ENCODE data around the gene SSR2. TPM values are rescaled to one million over a fixed set of nuclear protein-coding genes. Genes with fewer than 3 reads are reported as not detected.

The SSR2 gene
- total and polyA plus RNA-seq, 7 experiments from 2014 or later: 207 to 393 (median 268) TPM

DNA sequence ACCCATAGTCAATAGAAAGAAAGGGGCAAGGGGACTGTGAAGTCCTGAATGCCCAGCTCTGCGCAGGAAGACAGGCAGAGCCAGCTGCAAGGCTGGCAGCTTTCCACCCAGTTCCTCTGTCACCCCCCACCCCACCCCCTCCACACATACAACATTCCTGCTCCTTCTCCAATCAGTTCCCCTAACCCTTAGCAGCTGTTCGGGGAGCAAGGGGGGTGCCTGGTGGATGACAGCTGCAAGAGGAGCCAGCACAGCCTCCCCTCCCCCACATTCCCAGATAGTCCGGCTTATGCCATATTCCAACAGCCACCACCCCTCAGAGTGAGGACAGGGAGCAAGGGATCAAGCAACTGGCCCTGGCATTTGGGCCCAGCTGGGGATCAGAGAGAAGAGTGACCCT lies 52.1 kb downstream of the SSR2 start:
- DNase-seq (no peak), ATAC-seq (no peak)
- H3K27ac Mint-ChIP-seq: peak overlapping the region; percentile 90 to 96 (median 95)
- H3K4me3 Mint-ChIP-seq: peak overlapping the region; percentile 64 to 95 (median 83)
- H3K4me1 Mint-ChIP-seq: peaks cover 73 to 83% (median 79%) of the 10 kb centered on the region in 7 donors
- Histone ChIP-seq H3K27ac (ENCODE audit: low read depth, low read length) (peak overlapping the region; percentile 66), H3K27me3 (ENCODE audit: control insufficient read depth in 2 of 2, insufficient read depth in 2 of 2, low read length in 2 of 2) (no peaks in the 10 kb centered on the region), H3K4me1 (ENCODE audit: control insufficient read depth in 2 of 2, insufficient read depth in 2 of 2, low read length in 2 of 2) (peaks cover 62 to 73% of the 10 kb centered on the region in 2 donors), H3K9me3 (ENCODE audit: control insufficient read depth in 2 of 3, low read length in 3 of 3) (no peaks in the 10 kb centered on the region), H3K4me3 (ENCODE audit: low read length) (peak overlapping the region; percentile 24), H3K36me3 (ENCODE audit: control insufficient read depth in 2 of 3, insufficient read depth in 3 of 3, low read length in 3 of 3) (peaks cover 9 to 61% (median 23%) of the 10 kb centered on the region in 3 experiments)
- CTCF ChIA-PET: interaction anchor here (0.6 to 5.7 kb wide), 5 partner anchors 10 to 62 kb away, joined by 3 to 39 read pairs (median 3); partner anchors contain the start of gene ARHGEF2
- H3K36me3 Mint-ChIP-seq: peaks cover 0 to 44% (median 24%) of the 10 kb centered on the region in 5 donors
- POLR2A ChIA-PET: interaction anchor here (1.5 to 9.5 kb wide), 4 partner anchors 11 to 35 kb away, joined by 5 to 144 read pairs (median 6); partner anchors contain the start of genes ARHGEF2 and KHDC4
- peaks cover 0 to 1% (median 0%) of the 10 kb centered on the region in 11 donors for H3K9me3 Mint-ChIP-seq
- no peaks in the 10 kb centered on the region for H3K27me3 Mint-ChIP-seq
- intact Hi-C loops (cut with micrococcal nuclease): loop anchor here in 1 of 2 donors (1.0 kb wide), 1 partner anchor 11 kb away; no protein-coding TSS in a partner anchor

DNA sequence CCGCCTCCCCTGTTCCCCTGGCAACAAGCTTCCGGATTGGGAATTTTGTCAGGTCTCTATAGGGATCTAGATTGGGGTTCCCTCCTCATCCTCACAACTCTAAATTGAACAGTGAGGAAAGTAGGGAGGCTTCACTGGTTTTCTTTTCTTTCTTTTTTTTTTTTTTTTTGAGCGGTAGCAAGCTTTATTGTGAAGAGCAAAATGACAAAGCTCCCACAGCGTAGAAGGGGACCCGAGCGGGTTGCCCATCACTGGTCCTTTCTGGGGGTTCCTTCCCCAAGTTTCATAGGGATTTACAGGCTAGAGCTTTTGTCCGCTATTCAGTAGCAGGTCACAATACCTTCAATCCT lies 52.7 kb downstream of the SSR2 start:
- H3K4me1 Mint-ChIP-seq: peaks cover 66 to 77% (median 73%) of the 10 kb centered on the region in 7 donors
- Histone ChIP-seq H3K27me3 (ENCODE audit: control insufficient read depth in 2 of 2, insufficient read depth in 2 of 2, low read length in 2 of 2) (no peaks in the 10 kb centered on the region), H3K9me3 (ENCODE audit: control insufficient read depth in 2 of 3, low read length in 3 of 3) (no peaks in the 10 kb centered on the region), H3K36me3 (ENCODE audit: control insufficient read depth in 2 of 3, insufficient read depth in 3 of 3, low read length in 3 of 3) (peaks cover 9 to 65% (median 23%) of the 10 kb centered on the region in 3 experiments), H3K4me3 (ENCODE audit: low read length) (peak overlapping the region; percentile 24), H3K4me1 (ENCODE audit: control insufficient read depth in 2 of 2, insufficient read depth in 2 of 2, low read length in 2 of 2) (peaks cover 56 to 69% of the 10 kb centered on the region in 2 donors), H3K27ac (ENCODE audit: low read depth, low read length) (peak overlapping the region; percentile 66)
- DNase-seq: no peak
- ChIA-PET CTCF (interaction anchor here (0.6 to 5.7 kb wide), 7 partner anchors 11 to 61 kb away, joined by 3 to 39 read pairs (median 3); partner anchors contain the start of genes ARHGEF2 and KHDC4), POLR2A (interaction anchor here (0.8 to 9.5 kb wide), 10 partner anchors 11 to 36 kb away, joined by 3 to 144 read pairs (median 5); partner anchors contain the start of genes ARHGEF2 and KHDC4)
- peak overlapping the region; percentile 61 to 95 (median 83) for H3K4me3 Mint-ChIP-seq
- peaks cover 0 to 1% (median 0%) of the 10 kb centered on the region in 11 donors for H3K9me3 Mint-ChIP-seq
- no peak for ATAC-seq
- H3K27me3 Mint-ChIP-seq: no peaks in the 10 kb centered on the region
- intact Hi-C loops (cut with micrococcal nuclease): loop anchor here in 1 of 2 donors (1.0 kb wide), 1 partner anchor 11 kb away; no protein-coding TSS in a partner anchor
- peak overlapping the region; percentile 90 to 96 (median 95) for H3K27ac Mint-ChIP-seq
- peaks cover 0 to 41% (median 22%) of the 10 kb centered on the region in 5 donors for H3K36me3 Mint-ChIP-seq

DNA sequence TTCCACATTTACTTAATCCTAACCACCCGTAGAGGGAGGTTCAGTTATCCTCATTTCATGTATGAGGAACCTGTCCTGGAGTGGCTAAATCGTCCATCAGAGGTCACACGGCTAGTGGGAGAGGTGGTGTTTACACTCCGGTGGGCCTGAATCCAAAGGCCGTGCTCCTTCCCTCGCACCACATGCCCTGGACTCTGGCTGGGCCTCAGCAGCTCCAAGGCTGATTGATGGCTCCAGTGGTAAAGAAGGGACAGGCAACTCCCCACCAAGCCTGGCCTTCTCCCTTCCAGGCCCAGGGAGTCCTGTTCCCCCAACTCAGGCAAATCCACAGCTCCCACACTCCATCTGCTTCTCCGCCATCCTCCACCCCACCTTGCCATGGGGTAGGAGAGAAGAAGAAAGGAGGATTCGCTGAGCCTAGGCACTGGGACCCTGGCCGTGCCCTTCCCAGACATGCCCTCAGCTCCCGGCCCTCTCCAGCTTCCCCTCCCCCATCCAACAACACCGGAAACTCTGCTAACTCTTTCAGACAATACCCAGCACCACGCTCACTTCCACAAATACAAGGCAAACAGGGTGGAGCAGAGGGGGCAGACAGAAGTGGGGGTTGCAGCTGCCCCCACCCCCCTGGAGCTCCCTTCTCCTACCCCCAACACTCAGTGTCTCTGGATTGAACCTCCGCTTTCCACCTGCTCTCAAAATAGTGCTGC lies 53.3 kb downstream of the SSR2 start:
- POLR2A ChIA-PET: interaction anchor here (0.5 to 9.5 kb wide), 11 partner anchors 11 to 35 kb away, joined by 3 to 144 read pairs (median 5); partner anchors contain the start of genes ARHGEF2 and KHDC4
- intact Hi-C loops (cut with micrococcal nuclease): loop anchor here (1.0 to 2.0 kb wide), 4 partner anchors 9 to 22 kb away; no protein-coding TSS in a partner anchor
- peak overlapping the region; percentile 24 for H3K4me3 ChIP-seq (ENCODE audit: low read length)
- H3K27me3 ChIP-seq (ENCODE audit: control insufficient read depth in 2 of 2, insufficient read depth in 2 of 2, low read length in 2 of 2): no peaks in the 10 kb centered on the region
- ATAC-seq (peak; percentile 44), DNase-seq (peak in 7 of 9 donors; percentile 42 to 54 (median 48))
- Mint-ChIP-seq H3K36me3 (peaks cover 0 to 41% (median 19%) of the 10 kb centered on the region in 5 donors), H3K4me3 (peak overlapping the region; percentile 61 to 95 (median 83)), H3K9me3 (peaks cover 0 to 1% (median 0%) of the 10 kb centered on the region in 11 donors), H3K27me3 (no peaks in the 10 kb centered on the region), H3K27ac (peak overlapping the region; percentile 90 to 96 (median 95)), H3K4me1 (peaks cover 64 to 72% (median 67%) of the 10 kb centered on the region in 7 donors)
- peak overlapping the region; percentile 66 for H3K27ac ChIP-seq (ENCODE audit: low read depth, low read length)
- H3K9me3 ChIP-seq (ENCODE audit: control insufficient read depth in 2 of 3, low read length in 3 of 3): no peaks in the 10 kb centered on the region
- H3K36me3 ChIP-seq (ENCODE audit: control insufficient read depth in 2 of 3, insufficient read depth in 3 of 3, low read length in 3 of 3): peaks cover 14 to 70% (median 28%) of the 10 kb centered on the region in 3 experiments
- peaks cover 52 to 64% of the 10 kb centered on the region in 2 donors for H3K4me1 ChIP-seq (ENCODE audit: control insufficient read depth in 2 of 2, insufficient read depth in 2 of 2, low read length in 2 of 2)
- CTCF ChIA-PET: interaction anchor here (0.6 to 5.7 kb wide), 8 partner anchors 11 to 39 kb away, joined by 3 to 39 read pairs (median 4); partner anchors contain the start of genes ARHGEF2 and KHDC4

DNA sequence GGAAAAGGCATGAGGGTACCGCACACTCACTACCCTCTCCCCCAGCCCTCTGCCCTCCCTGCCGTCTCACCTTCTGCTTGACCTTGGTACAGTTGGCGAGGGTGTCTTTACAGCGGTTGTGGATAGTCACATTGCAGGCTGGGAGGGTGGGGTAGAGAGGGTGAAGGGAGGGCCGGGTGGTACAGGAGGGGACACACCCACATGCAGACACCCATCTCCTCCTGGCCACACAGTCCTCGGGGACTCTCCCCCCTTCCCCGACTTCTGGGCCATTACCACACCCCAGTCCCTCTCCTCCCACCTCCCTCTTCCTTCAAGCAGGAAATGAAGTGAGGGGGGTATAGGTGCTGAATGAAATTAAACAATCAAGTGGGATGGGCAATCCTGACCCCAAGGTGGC lies 54.0 kb downstream of the SSR2 start:
- peaks cover 0 to 1% (median 0%) of the 10 kb centered on the region in 11 donors for H3K9me3 Mint-ChIP-seq
- H3K27ac ChIP-seq (ENCODE audit: low read depth, low read length): peak overlapping the region; percentile 66
- H3K27me3 ChIP-seq (ENCODE audit: control insufficient read depth in 2 of 2, insufficient read depth in 2 of 2, low read length in 2 of 2): no peaks in the 10 kb centered on the region
- peak overlapping the region in 9 of 10 donors; percentile 67 to 95 (median 83) for H3K4me3 Mint-ChIP-seq
- peaks cover 44 to 56% of the 10 kb centered on the region in 2 donors for H3K4me1 ChIP-seq (ENCODE audit: control insufficient read depth in 2 of 2, insufficient read depth in 2 of 2, low read length in 2 of 2)
- peak overlapping the region; percentile 86 to 96 (median 95) for H3K27ac Mint-ChIP-seq
- H3K36me3 ChIP-seq (ENCODE audit: control insufficient read depth in 2 of 3, insufficient read depth in 3 of 3, low read length in 3 of 3): peaks cover 21 to 78% (median 34%) of the 10 kb centered on the region in 3 experiments
- H3K36me3 Mint-ChIP-seq: peaks cover 0 to 39% (median 19%) of the 10 kb centered on the region in 5 donors
- no peaks in the 10 kb centered on the region for H3K9me3 ChIP-seq (ENCODE audit: control insufficient read depth in 2 of 3, low read length in 3 of 3)
- DNase-seq (no peak), ATAC-seq (no peak)
- ChIA-PET CTCF (interaction anchor here (0.5 to 5.7 kb wide), 6 partner anchors 9 to 240 kb away, joined by 3 to 39 read pairs (median 4); partner anchors contain the start of gene ARHGEF2), POLR2A (interaction anchor here (1.0 to 9.5 kb wide), 7 partner anchors 10 to 34 kb away, joined by 3 to 144 read pairs (median 8); partner anchors contain the start of genes ARHGEF2 and KHDC4)
- intact Hi-C loops (cut with micrococcal nuclease): loop anchor here in 1 of 2 donors (1.0 to 2.0 kb wide), 3 partner anchors 10 to 23 kb away; no protein-coding TSS in a partner anchor
- peaks cover 59 to 67% (median 63%) of the 10 kb centered on the region in 7 donors for H3K4me1 Mint-ChIP-seq
- H3K4me3 ChIP-seq (ENCODE audit: low read length): no peak overlapping the region
- no peaks in the 10 kb centered on the region for H3K27me3 Mint-ChIP-seq

DNA sequence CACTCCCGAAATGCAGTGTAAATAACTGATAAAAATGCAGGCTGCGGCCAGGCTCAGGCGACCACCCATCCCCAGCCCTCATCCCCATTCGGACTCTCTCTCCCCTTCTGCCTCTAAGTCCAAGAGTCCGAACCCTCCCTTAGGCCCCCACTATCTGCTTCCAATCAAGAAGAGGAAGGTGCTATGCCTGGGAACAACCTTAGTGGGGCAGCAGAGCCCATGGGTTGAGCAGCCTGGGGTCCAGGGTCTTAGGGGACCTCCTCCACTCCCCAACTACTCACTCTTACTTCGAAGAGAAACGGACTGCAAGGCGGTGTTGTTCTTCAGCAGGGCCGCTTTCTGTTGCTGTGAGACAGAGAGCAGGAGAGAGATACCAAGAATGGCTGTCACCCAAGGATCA lies 54.6 kb downstream of the SSR2 start:
- ATAC-seq: no peak
- ChIA-PET CTCF (interaction anchor here (1.0 to 5.7 kb wide), 4 partner anchors 9 to 18 kb away, joined by 3 to 39 read pairs (median 5); partner anchors contain the start of gene ARHGEF2), POLR2A (interaction anchor here (1.2 to 3.1 kb wide), 4 partner anchors 10 to 28 kb away, joined by 3 to 15 read pairs (median 11); no protein-coding TSS in a partner anchor)
- Mint-ChIP-seq H3K9me3 (peaks cover 0 to 1% (median 0%) of the 10 kb centered on the region in 11 donors), H3K27me3 (no peaks in the 10 kb centered on the region), H3K4me3 (peak overlapping the region in 9 of 10 donors; percentile 16 to 95 (median 67)), H3K27ac (peak overlapping the region; percentile 86 to 96 (median 95)), H3K36me3 (peaks cover 0 to 41% (median 19%) of the 10 kb centered on the region in 5 donors), H3K4me1 (peaks cover 53 to 66% (median 58%) of the 10 kb centered on the region in 7 donors)
- no peak overlapping the region for H3K4me3 ChIP-seq (ENCODE audit: low read length)
- H3K27ac ChIP-seq (ENCODE audit: low read depth, low read length): peak overlapping the region; percentile 66
- intact Hi-C loops (cut with micrococcal nuclease): loop anchor here in 1 of 2 donors (2.0 kb wide), 1 partner anchor 15 kb away; no protein-coding TSS in a partner anchor
- H3K4me1 ChIP-seq (ENCODE audit: control insufficient read depth in 2 of 2, insufficient read depth in 2 of 2, low read length in 2 of 2): peaks cover 43 to 51% of the 10 kb centered on the region in 2 donors
- no peaks in the 10 kb centered on the region for H3K9me3 ChIP-seq (ENCODE audit: control insufficient read depth in 2 of 3, low read length in 3 of 3)
- no peak for DNase-seq
- no peaks in the 10 kb centered on the region for H3K27me3 ChIP-seq (ENCODE audit: control insufficient read depth in 2 of 2, insufficient read depth in 2 of 2, low read length in 2 of 2)
- H3K36me3 ChIP-seq (ENCODE audit: control insufficient read depth in 2 of 3, insufficient read depth in 3 of 3, low read length in 3 of 3): peaks cover 24 to 84% (median 36%) of the 10 kb centered on the region in 3 experiments

DNA sequence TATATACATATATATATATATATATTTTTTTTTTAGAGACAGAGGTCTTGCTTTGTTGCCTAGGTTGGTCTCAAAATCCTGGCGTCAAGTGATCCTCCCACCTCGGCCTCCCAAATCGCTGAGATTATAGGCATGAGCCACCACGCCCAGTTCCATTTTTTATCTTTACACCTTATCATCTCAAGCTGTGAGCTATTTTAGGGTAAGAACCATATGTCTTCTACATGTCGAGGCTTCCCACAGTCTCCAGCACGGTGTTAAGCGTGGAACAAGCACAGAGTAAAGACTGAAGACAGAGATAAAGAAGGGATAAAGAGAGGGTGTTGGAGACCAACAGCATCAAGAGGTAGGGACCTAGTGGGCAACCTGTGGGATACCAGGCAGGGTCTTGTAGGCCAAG lies 56.6 kb downstream of the SSR2 start:
- peaks cover 33 to 57% (median 43%) of the 10 kb centered on the region in 7 donors for H3K4me1 Mint-ChIP-seq
- H3K27ac Mint-ChIP-seq: peak overlapping the region in 8 of 9 donors; percentile 10 to 91 (median 80)
- H3K4me3 Mint-ChIP-seq: no peak overlapping the region
- Histone ChIP-seq H3K9me3 (ENCODE audit: control insufficient read depth in 2 of 3, low read length in 3 of 3) (no peaks in the 10 kb centered on the region), H3K4me3 (ENCODE audit: low read length) (no peak overlapping the region), H3K27ac (ENCODE audit: low read depth, low read length) (no peak overlapping the region), H3K4me1 (ENCODE audit: control insufficient read depth in 2 of 2, insufficient read depth in 2 of 2, low read length in 2 of 2) (peaks cover 27 to 31% of the 10 kb centered on the region in 2 donors), H3K27me3 (ENCODE audit: control insufficient read depth in 2 of 2, insufficient read depth in 2 of 2, low read length in 2 of 2) (no peaks in the 10 kb centered on the region), H3K36me3 (ENCODE audit: control insufficient read depth in 2 of 3, insufficient read depth in 3 of 3, low read length in 3 of 3) (peaks cover 36 to 92% (median 50%) of the 10 kb centered on the region in 3 experiments)
- DNase-seq: no peak
- ChIA-PET CTCF (no interaction called here), POLR2A (interaction anchor here (1.3 to 2.2 kb wide), 3 partner anchors 12 to 24 kb away, joined by 3 to 14 read pairs (median 4); no protein-coding TSS in a partner anchor)
- H3K9me3 Mint-ChIP-seq: no peaks in the 10 kb centered on the region
- no peak for ATAC-seq
- intact Hi-C loops (cut with micrococcal nuclease): no loop called here
- no peaks in the 10 kb centered on the region for H3K27me3 Mint-ChIP-seq
- peaks cover 0 to 52% (median 16%) of the 10 kb centered on the region in 5 donors for H3K36me3 Mint-ChIP-seq
